CD4-positive, CD25-positive, alpha-beta regulatory T cell (primary cell): ENCODE results near the gene AK8. TPM values are rescaled to one million over a fixed set of nuclear protein-coding genes. Genes with fewer than 3 reads are reported as not detected.

Experiments used
- ATAC-seq, 2 donors: fragments of 150-1000 bp; cut with Tn5 transposase; one replicate each; pipeline ENCODE4 v1.10.0; 2021; ENCODE audit warnings: low read depth in 2 of 2, moderate number of reproducible peaks in 2 of 2, moderate library complexity in 1 of 2
- DNase-seq, 3 donors: peaks; one replicate each; pipeline versions ENCODE4 v3.0.0 to v3.0.0-alpha.2; 2012 to 2022; ENCODE audit warnings: mixed read lengths in 1 of 3
- H3K27ac ChIP-seq: one replicate; pipeline ENCODE4 v1.7.0; 2013; ENCODE audit warnings: mild to moderate bottlenecking, low read length; ENCODE audit not compliant: insufficient read depth, poor library complexity, severe bottlenecking
- H3K27me3 ChIP-seq: one replicate; pipeline ENCODE4 v1.7.0; 2013; ENCODE audit warnings: low read length; ENCODE audit not compliant: control insufficient read depth, insufficient read depth
- H3K36me3 ChIP-seq: one replicate; pipeline ENCODE4 v1.7.0; 2013; ENCODE audit warnings: mild to moderate bottlenecking, low read length, moderate library complexity; ENCODE audit not compliant: control insufficient read depth, insufficient read depth
- H3K4me1 ChIP-seq: 2 replicates; pipeline ENCODE4 v1.7.0; 2013; ENCODE audit warnings: mild to moderate bottlenecking, low read length; ENCODE audit not compliant: insufficient read depth, control insufficient read depth, poor library complexity, severe bottlenecking
- H3K4me3 ChIP-seq: one replicate; pipeline ENCODE4 v1.7.0; 2013; ENCODE audit warnings: low read depth, mild to moderate bottlenecking, low read length, moderate library complexity
- H3K9me3 ChIP-seq, 2 experiments: 1 replicate in 1 of 2; 2 replicates in 1 of 2; pipeline ENCODE4 v1.7.0; 2013; ENCODE audit warnings: low read length in 2 of 2, mild to moderate bottlenecking in 1 of 2, moderate library complexity in 1 of 2; ENCODE audit not compliant: control insufficient read depth in 2 of 2
- H3K27ac Mint-ChIP-seq, 3 donors: one replicate each; pipeline ENCODE4 v1.8.0; 2020 to 2022; ENCODE audit warnings: mild to moderate bottlenecking in 3 of 3, mixed read lengths in 3 of 3, moderate library complexity in 2 of 3
- H3K27me3 Mint-ChIP-seq: one replicate; pipeline ENCODE4 v1.8.0; 2022; ENCODE audit warnings: mild to moderate bottlenecking, mixed read lengths
- H3K36me3 Mint-ChIP-seq: one replicate; pipeline ENCODE4 v1.8.0; 2020; ENCODE audit warnings: mixed read lengths
- H3K4me1 Mint-ChIP-seq, 4 donors: one replicate each; pipeline ENCODE4 v1.8.0; 2020 to 2022; ENCODE audit warnings: mixed read lengths in 4 of 4, mild to moderate bottlenecking in 1 of 4
- H3K4me3 Mint-ChIP-seq, 4 donors: one replicate each; pipeline ENCODE4 v1.8.0; 2020 to 2022; ENCODE audit warnings: mild to moderate bottlenecking in 4 of 4, mixed read lengths in 4 of 4, moderate library complexity in 3 of 4
- H3K9me3 Mint-ChIP-seq, 7 donors: one replicate each; pipeline ENCODE4 v1.8.0; 2020 to 2022; ENCODE audit warnings: mixed read lengths in 7 of 7, mild to moderate bottlenecking in 3 of 7, moderate library complexity in 2 of 7
- polyA plus RNA-seq, 4 donors: library from polyadenylated mRNA; unstranded; fragments of 300-500 nt; fragmentation: Illumina TruSeq; gene quantifications; one replicate each; pipeline ENCODE4 v1.2.3, GENCODE V29; 2021
- total RNA-seq: library from RNA; stranded (reverse); gene quantifications from one replicate; pipeline ENCODE4 v1.2.3, GENCODE V29; 2022

AK8 gene
- total and polyA plus RNA-seq, 5 donors from 2014 or later: 0.21 TPM; not detected in 4

DNA sequence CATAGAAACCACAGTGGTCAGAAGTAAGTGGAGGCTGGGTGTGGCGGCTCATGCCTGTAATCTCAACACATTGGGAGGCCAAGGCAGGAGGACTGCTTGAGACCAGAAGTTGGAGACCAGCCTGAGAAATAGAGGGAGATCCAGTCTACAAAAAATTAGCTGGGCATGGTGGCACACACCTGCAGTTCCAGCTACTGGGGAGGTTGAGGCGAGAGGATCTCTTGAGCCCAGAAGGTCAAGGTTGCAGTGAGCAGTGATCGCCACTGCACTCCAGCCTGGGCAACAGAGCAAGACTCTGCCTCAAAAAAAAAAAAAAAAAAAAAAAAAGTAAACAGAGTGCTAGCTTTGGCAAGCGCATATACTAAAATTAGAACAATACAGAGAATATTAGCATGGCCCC lies 24.6 kb downstream of the AK8 start:
- no peaks in the 10 kb centered on the region for H3K27me3 ChIP-seq
- no peaks in the 10 kb centered on the region for H3K9me3 Mint-ChIP-seq
- no peak overlapping the region for H3K27ac ChIP-seq
- no peaks in the 10 kb centered on the region for H3K9me3 ChIP-seq
- H3K36me3 Mint-ChIP-seq: no peaks in the 10 kb centered on the region
- no peaks in the 10 kb centered on the region for H3K36me3 ChIP-seq
- no peak overlapping the region for H3K27ac Mint-ChIP-seq
- ATAC-seq (no peak), DNase-seq (no peak)
- H3K4me1 ChIP-seq: peaks cover 13% of the 10 kb centered on the region
- peaks cover 9% of the 10 kb centered on the region for H3K27me3 Mint-ChIP-seq
- H3K4me3 Mint-ChIP-seq: no peak overlapping the region
- H3K4me3 ChIP-seq: no peak overlapping the region
- peaks cover 0 to 31% (median 10%) of the 10 kb centered on the region in 4 donors for H3K4me1 Mint-ChIP-seq

DNA sequence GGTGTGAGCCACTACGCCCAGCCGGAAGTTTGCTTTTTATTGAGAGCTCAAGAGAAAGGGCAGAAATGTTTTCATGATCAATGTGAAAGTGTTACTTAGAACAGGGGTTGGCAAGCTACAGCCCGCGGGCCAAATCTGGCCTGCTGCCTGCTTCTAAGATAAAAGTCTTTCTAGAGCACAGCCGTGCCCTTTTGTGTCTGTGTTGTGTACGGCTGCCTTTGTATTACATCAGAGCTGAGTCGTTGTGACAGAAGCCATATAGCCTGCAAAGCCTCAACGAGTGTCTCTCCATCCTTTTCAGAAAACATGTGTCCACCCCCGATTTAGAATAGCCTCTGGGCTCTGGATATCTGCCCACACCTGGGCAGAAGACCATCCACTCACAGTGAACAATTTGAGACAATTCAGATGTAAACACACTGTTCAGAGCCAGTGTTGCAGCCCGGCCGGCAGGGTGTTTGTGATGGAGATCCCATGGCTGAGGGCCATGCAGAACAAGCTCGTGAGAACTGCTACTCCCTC lies 28.8 kb downstream of the AK8 start:
- H3K9me3 ChIP-seq: no peaks in the 10 kb centered on the region
- Mint-ChIP-seq H3K36me3 (no peaks in the 10 kb centered on the region), H3K4me1 (peaks cover 0 to 28% (median 10%) of the 10 kb centered on the region in 4 donors), H3K27me3 (peaks cover 5% of the 10 kb centered on the region), H3K9me3 (no peaks in the 10 kb centered on the region), H3K27ac (peak overlapping the region; percentile 91 to 95 (median 93)), H3K4me3 (peak overlapping the region; percentile 54 to 88 (median 74))
- no peaks in the 10 kb centered on the region for H3K36me3 ChIP-seq
- ATAC-seq: peak; percentile 39 to 46
- DNase-seq: peak in 2 of 3 donors; percentile 25 to 79
- H3K27ac ChIP-seq: peak overlapping the region; percentile 55
- H3K27me3 ChIP-seq: no peaks in the 10 kb centered on the region
- peaks cover 13% of the 10 kb centered on the region for H3K4me1 ChIP-seq
- H3K4me3 ChIP-seq: peak overlapping the region; percentile 60

DNA sequence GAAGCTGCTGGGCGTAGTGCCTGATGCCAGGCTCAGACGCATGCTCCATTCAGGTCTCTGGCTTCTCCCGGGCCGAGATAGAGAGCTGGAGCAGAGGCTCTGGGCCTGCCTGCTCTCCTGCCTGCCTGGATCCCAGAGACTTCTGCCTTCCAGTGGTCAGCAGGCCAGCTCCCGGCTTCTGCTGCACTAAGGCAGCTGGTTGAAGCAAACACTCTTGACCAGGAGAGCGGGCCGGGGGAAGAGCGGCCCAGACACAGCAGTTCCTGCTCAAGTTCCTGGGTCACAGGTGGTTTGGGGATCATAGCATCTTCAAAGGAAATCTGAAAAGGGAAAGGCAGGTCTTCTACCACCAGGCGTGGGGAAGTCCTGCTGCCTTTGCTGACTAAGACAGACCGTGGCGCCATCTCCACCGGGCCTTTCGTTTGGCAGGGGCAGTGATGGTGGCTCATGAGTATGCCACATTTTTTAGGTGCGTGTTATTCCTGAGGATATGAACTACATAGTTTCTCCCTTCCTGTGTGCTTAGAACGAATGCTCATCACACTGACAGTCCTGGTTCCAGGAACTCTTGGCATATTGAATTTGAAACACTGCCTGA lies 31.1 kb downstream of the AK8 start:
- no peaks in the 10 kb centered on the region for H3K9me3 ChIP-seq
- Mint-ChIP-seq H3K4me3 (no peak overlapping the region), H3K36me3 (no peaks in the 10 kb centered on the region), H3K27ac (no peak overlapping the region), H3K4me1 (peaks cover 0 to 28% (median 10%) of the 10 kb centered on the region in 4 donors), H3K9me3 (no peaks in the 10 kb centered on the region), H3K27me3 (no peaks in the 10 kb centered on the region)
- no peaks in the 10 kb centered on the region for H3K36me3 ChIP-seq
- no peak for ATAC-seq
- no peak for DNase-seq
- no peaks in the 10 kb centered on the region for H3K27me3 ChIP-seq
- H3K4me3 ChIP-seq: no peak overlapping the region
- no peak overlapping the region for H3K27ac ChIP-seq
- peaks cover 13% of the 10 kb centered on the region for H3K4me1 ChIP-seq

DNA sequence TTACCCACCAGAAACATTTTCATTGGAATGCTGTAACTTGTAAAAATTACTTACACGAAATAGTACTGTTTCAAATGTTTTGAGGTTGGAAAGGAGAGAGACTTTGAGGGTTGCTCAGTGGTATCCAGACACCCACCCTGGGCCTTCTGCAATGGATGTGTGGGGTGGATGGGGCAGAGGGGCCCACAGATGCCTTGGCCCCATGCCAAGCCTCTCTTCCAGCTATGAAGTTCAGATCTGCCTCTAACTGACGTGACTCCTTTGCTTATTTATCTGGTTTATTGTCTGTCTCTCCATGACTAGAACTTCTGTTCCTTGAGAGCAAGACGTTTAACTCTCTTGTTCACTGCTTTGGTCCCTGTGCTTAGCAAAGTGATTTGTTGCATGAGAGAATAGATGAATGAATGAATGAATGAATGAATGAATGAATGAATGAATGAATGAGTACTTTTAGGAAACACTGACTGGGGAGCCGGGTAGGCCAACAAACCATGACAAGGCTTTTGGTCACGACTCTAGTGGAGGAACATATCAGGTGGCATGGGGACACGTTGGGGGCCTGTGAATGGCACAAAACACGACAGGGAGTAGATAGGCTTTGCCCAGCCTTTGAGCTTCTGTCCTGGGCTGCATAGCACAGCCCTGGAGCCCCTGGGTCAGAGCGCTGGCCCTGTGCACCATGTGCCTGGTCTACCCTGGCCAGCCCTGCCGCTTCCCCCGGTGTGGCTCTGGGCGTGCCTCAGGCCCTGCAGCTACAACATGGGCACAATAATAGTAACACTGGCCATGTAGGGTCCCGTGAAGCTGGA lies 31.8 kb downstream of the AK8 start:
- Histone ChIP-seq H3K27ac (no peak overlapping the region), H3K4me1 (peaks cover 13% of the 10 kb centered on the region), H3K9me3 (no peaks in the 10 kb centered on the region), H3K4me3 (no peak overlapping the region), H3K36me3 (no peaks in the 10 kb centered on the region), H3K27me3 (no peaks in the 10 kb centered on the region)
- peaks cover 0 to 27% (median 10%) of the 10 kb centered on the region in 4 donors for H3K4me1 Mint-ChIP-seq
- ATAC-seq: no peak
- H3K36me3 Mint-ChIP-seq: no peaks in the 10 kb centered on the region
- no peak overlapping the region for H3K4me3 Mint-ChIP-seq
- peaks cover 5% of the 10 kb centered on the region for H3K27me3 Mint-ChIP-seq
- no peak for DNase-seq
- no peaks in the 10 kb centered on the region for H3K9me3 Mint-ChIP-seq
- H3K27ac Mint-ChIP-seq: no peak overlapping the region

DNA sequence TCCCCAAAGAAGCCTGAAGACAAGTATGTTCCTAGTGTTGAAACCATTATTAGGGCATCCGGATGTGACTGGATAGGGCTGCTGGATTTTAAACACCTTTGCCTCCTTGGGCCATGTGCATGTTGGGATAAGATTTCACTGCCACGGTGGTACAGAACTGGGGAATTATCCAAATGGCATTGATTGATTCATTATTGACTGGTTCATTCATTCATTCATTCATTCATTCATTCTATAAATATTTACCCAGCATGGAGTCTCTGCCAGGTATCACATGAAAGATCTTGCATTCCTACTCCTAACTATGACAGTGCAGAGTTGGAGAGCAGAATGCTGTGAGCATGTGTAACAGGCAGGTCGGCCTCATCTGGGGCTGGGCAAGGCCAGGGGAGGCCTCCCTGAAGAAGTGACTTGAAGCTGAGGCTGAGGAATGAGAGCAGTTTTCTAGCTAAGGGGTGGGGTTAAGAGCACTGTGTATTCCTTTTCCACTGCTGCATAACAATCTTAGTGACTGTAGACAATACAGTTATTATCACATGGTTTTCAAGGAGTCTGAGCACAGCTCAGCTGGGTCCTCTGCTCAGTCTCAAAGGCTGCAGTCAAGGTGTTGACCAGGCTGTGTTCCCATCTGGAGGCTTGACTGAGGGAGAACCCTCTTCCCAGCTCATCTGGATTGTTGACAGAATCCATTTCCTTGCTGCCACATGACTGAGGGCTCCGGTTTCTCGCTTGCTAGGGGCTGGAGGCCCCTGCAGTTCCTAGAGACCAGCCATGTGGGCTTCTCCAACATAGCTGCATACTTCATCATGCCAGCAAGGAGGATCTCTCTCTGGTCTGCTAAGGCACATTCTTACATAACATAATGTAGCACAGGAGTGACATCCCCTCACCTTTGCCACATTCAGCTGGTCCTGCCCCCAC lies 35.7 kb downstream of the AK8 start:
- H3K36me3 ChIP-seq: no peaks in the 10 kb centered on the region
- DNase-seq (no peak), ATAC-seq (no peak)
- no peak overlapping the region for H3K27ac Mint-ChIP-seq
- no peaks in the 10 kb centered on the region for H3K9me3 Mint-ChIP-seq
- H3K27ac ChIP-seq: no peak overlapping the region
- H3K4me1 Mint-ChIP-seq: peaks cover 0 to under 1% (median 0%) of the 10 kb centered on the region in 4 donors
- H3K36me3 Mint-ChIP-seq: no peaks in the 10 kb centered on the region
- H3K4me3 Mint-ChIP-seq: no peak overlapping the region
- peaks cover 9% of the 10 kb centered on the region for H3K27me3 Mint-ChIP-seq
- no peaks in the 10 kb centered on the region for H3K4me1 ChIP-seq
- H3K4me3 ChIP-seq: no peak overlapping the region
- no peaks in the 10 kb centered on the region for H3K27me3 ChIP-seq
- no peaks in the 10 kb centered on the region for H3K9me3 ChIP-seq

DNA sequence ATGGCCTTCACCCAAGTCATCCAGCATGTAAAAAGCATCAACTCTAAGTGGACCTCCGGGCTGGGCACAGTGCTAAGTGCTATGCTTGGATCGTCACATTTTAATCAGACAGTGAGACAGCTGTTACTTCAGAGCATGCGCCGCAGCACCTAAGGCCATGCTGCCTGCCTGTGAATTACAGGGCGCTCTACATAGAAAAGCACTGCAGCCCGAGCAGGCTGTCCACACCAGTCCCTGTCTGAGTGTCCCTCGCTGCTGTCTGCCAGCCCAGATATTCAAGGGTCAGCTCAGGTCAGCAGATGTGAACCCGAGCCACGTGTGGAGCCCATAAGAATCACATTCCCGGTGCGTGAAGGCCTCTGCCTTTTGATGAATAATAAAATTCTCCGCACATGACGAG lies 37.1 kb downstream of the AK8 start:
- ATAC-seq (no peak), DNase-seq (no peak)
- no peaks in the 10 kb centered on the region for H3K4me1 Mint-ChIP-seq
- no peaks in the 10 kb centered on the region for H3K9me3 Mint-ChIP-seq
- Histone ChIP-seq H3K36me3 (no peaks in the 10 kb centered on the region), H3K4me1 (no peaks in the 10 kb centered on the region), H3K27me3 (no peaks in the 10 kb centered on the region), H3K9me3 (no peaks in the 10 kb centered on the region), H3K27ac (no peak overlapping the region), H3K4me3 (no peak overlapping the region)
- peaks cover 9% of the 10 kb centered on the region for H3K27me3 Mint-ChIP-seq
- H3K27ac Mint-ChIP-seq: no peak overlapping the region
- H3K4me3 Mint-ChIP-seq: no peak overlapping the region
- H3K36me3 Mint-ChIP-seq: no peaks in the 10 kb centered on the region

DNA sequence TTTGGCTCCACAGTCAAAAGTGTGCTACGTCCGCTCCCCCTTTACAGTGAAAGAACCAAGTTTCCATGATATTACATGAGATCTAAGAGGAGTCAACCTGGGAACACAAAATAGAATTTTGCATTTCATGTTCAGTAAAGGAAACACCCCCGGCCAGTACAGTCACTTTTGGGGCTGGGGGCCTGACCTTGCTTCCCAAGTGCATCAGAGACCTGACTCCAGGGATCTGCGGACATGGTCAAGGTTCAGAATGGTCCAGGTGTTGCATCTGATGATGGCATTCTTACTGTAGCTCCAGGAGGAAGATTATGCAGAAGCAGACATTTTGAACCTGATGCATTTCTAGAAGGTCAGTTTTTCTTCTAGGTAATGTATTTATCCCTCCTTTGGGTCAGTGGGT lies 39.8 kb downstream of the AK8 start:
- Mint-ChIP-seq H3K9me3 (no peaks in the 10 kb centered on the region), H3K27ac (no peak overlapping the region), H3K4me3 (no peak overlapping the region), H3K27me3 (peaks cover 13% of the 10 kb centered on the region), H3K36me3 (no peaks in the 10 kb centered on the region), H3K4me1 (no peaks in the 10 kb centered on the region)
- Histone ChIP-seq H3K9me3 (no peaks in the 10 kb centered on the region), H3K27me3 (no peaks in the 10 kb centered on the region), H3K4me1 (no peaks in the 10 kb centered on the region), H3K36me3 (no peaks in the 10 kb centered on the region), H3K4me3 (no peak overlapping the region), H3K27ac (no peak overlapping the region)
- DNase-seq: no peak
- ATAC-seq: no peak
